ENCODE data around the gene MORC1.
"Not testable (repeated sequence)": the region's sequence is repeated elsewhere in the genome, so short reads cannot be mapped to it uniquely, and the experiment has no call there.

The MORC1 gene

GRCh38 chr3:109109574-109109973, 8.4 kb downstream of the MORC1 start:
- DNase-seq: no peak

- no peak for DNase-seq
Observed at GRCh38 chr3:109098079-109098644, 19.8 kb downstream of the MORC1 start.

- DNase-seq: no peak
Observed at GRCh38 chr3:109095166-109095565, 22.8 kb downstream of the MORC1 start.

GRCh38 chr3:109093561-109093960, 24.4 kb downstream of the MORC1 start:
- DNase-seq: no peak

GRCh38 chr3:109091846-109092245, 26.1 kb downstream of the MORC1 start:
- no peak for DNase-seq

GRCh38 chr3:109089265-109089664, 28.7 kb downstream of the MORC1 start:
- DNase-seq: no peak

GRCh38 chr3:109081746-109082510, 36.0 kb downstream of the MORC1 start:
- peak; percentile 30 to 33 for DNase-seq

GRCh38 chr3:109080090-109080489, 37.8 kb downstream of the MORC1 start:
- not testable (repeated sequence) for DNase-seq

- DNase-seq: no peak
Observed at GRCh38 chr3:109073116-109073515, 44.8 kb downstream of the MORC1 start.

- DNase-seq: no peak
Observed at GRCh38 chr3:109072194-109072593, 45.7 kb downstream of the MORC1 start.

GRCh38 chr3:109071350-109072142, 46.4 kb downstream of the MORC1 start:
- no peak for DNase-seq

GRCh38 chr3:109070211-109070610, 47.7 kb downstream of the MORC1 start:
- no peak for DNase-seq

- DNase-seq: no peak
Observed at GRCh38 chr3:109066864-109067263, 51.1 kb downstream of the MORC1 start.

GRCh38 chr3:109059264-109059663, 58.7 kb downstream of the MORC1 start:
- no peak for DNase-seq

- no peak for DNase-seq
Observed at GRCh38 chr3:109057616-109058015, 60.3 kb downstream of the MORC1 start.

GRCh38 chr3:109057056-109057455, 60.9 kb downstream of the MORC1 start:
- DNase-seq: no peak

- DNase-seq: peak; percentile 19 to 21
Observed at GRCh38 chr3:109050591-109051167, 67.3 kb downstream of the MORC1 start.

- DNase-seq: no peak
Observed at GRCh38 chr3:109047366-109047765, 70.6 kb downstream of the MORC1 start.

- no peak for DNase-seq
Observed at GRCh38 chr3:109045271-109046040, 72.5 kb downstream of the MORC1 start.

- no peak for DNase-seq
Observed at GRCh38 chr3:109035082-109035481, 82.9 kb downstream of the MORC1 start.

GRCh38 chr3:109033000-109033660, 84.8 kb downstream of the MORC1 start:
- DNase-seq: no peak

- DNase-seq: no peak
Observed at GRCh38 chr3:109028753-109029152, 89.2 kb downstream of the MORC1 start.

All from activated T-cell treated with anti-CD3 and anti-CD28 coated beads, Interleukin-2, amount 50 U/mL, for 48 hours (primary cell).